Ectodermal cell (in vitro differentiated cells): ENCODE measurements around the gene KLF13.

Source experiments
- H3K27ac ChIP-seq: 2 replicates; pipeline ENCODE4 v1.7.0; 2013; ENCODE audit warnings: mild to moderate bottlenecking, low read depth, low read length; ENCODE audit not compliant: insufficient read depth, poor library complexity, severe bottlenecking
- H3K27me3 ChIP-seq: 2 replicates; pipeline ENCODE4 v1.7.0; 2013; ENCODE audit warnings: mild to moderate bottlenecking, low read length; ENCODE audit not compliant: insufficient read depth, control insufficient read depth, poor library complexity, severe bottlenecking
- H3K36me3 ChIP-seq: one replicate; pipeline ENCODE4 v1.7.0; 2013; ENCODE audit warnings: low read length; ENCODE audit not compliant: control insufficient read depth, insufficient read depth
- H3K4me1 ChIP-seq: one replicate; pipeline ENCODE4 v1.7.0; 2013; ENCODE audit warnings: low read length; ENCODE audit not compliant: control insufficient read depth, insufficient read depth
- H3K4me3 ChIP-seq: 2 replicates; pipeline ENCODE4 v1.7.0; 2013; ENCODE audit warnings: low read depth, low read length, control low read depth; ENCODE audit not compliant: insufficient read depth
- H3K9me3 ChIP-seq: 2 replicates; pipeline ENCODE4 v1.7.0; 2013; ENCODE audit warnings: mild to moderate bottlenecking, low read length, moderate library complexity; ENCODE audit not compliant: control insufficient read depth
- WGBS, 2 experiments: methylation state at CpG; one replicate each; pipeline ENCODE4 v1.1.7; 2013; ENCODE audit warnings: missing lambda C conversion rate in 2 of 2; 5-methylcytosine and 5-hydroxymethylcytosine counted together

The KLF13 gene

GRCh38 chr15:31373970-31374369 lies 47.3 kb downstream of the KLF13 start:
- Histone ChIP-seq H3K27ac (no peak overlapping the region), H3K36me3 (no peaks in the 10 kb centered on the region), H3K9me3 (no peaks in the 10 kb centered on the region), H3K4me1 (peaks cover 18% of the 10 kb centered on the region), H3K27me3 (no peaks in the 10 kb centered on the region), H3K4me3 (no peak overlapping the region)
- WGBS, 2 experiments = 95 to 96% methylated on average over 9 of the region's 9 CpGs

GRCh38 chr15:31374489-31374888 lies 47.9 kb downstream of the KLF13 start:
- no peak overlapping the region for H3K4me3 ChIP-seq
- WGBS, 2 experiments = 92 to 95% methylated on average over 8 of the region's 8 CpGs
- no peaks in the 10 kb centered on the region for H3K27me3 ChIP-seq
- H3K9me3 ChIP-seq = no peaks in the 10 kb centered on the region
- H3K36me3 ChIP-seq = no peaks in the 10 kb centered on the region
- peaks cover 18% of the 10 kb centered on the region for H3K4me1 ChIP-seq
- no peak overlapping the region for H3K27ac ChIP-seq

GRCh38 chr15:31374986-31375385 lies 48.4 kb downstream of the KLF13 start:
- Histone ChIP-seq H3K27ac (no peak overlapping the region), H3K4me1 (peaks cover 18% of the 10 kb centered on the region), H3K4me3 (no peak overlapping the region), H3K27me3 (no peaks in the 10 kb centered on the region), H3K9me3 (no peaks in the 10 kb centered on the region), H3K36me3 (no peaks in the 10 kb centered on the region)
- 92 to 94% methylated on average over 12 of the region's 12 CpGs for WGBS, 2 experiments

GRCh38 chr15:31375772-31376171 lies 49.1 kb downstream of the KLF13 start:
- no peaks in the 10 kb centered on the region for H3K9me3 ChIP-seq
- WGBS, 2 experiments = 92 to 97% methylated on average over 8 of the region's 8 CpGs
- H3K4me3 ChIP-seq = no peak overlapping the region
- peaks cover 2% of the 10 kb centered on the region for H3K36me3 ChIP-seq
- peaks cover 18% of the 10 kb centered on the region for H3K4me1 ChIP-seq
- no peak overlapping the region for H3K27ac ChIP-seq
- H3K27me3 ChIP-seq = no peaks in the 10 kb centered on the region

- Histone ChIP-seq H3K36me3 (peaks cover 3% of the 10 kb centered on the region), H3K4me3 (no peak overlapping the region), H3K27me3 (no peaks in the 10 kb centered on the region), H3K4me1 (peaks cover 17% of the 10 kb centered on the region), H3K9me3 (no peaks in the 10 kb centered on the region), H3K27ac (no peak overlapping the region)
- 89 to 93% methylated on average over 10 to 11 of the region's 11 CpGs for WGBS, 2 experiments
These were observed 49.9 kb downstream of the KLF13 start for GRCh38 chr15:31376511-31376910.

- Histone ChIP-seq H3K4me3 (no peak overlapping the region), H3K4me1 (peaks cover 12% of the 10 kb centered on the region), H3K27ac (no peak overlapping the region), H3K9me3 (no peaks in the 10 kb centered on the region), H3K36me3 (peaks cover 3% of the 10 kb centered on the region), H3K27me3 (no peaks in the 10 kb centered on the region)
- 81 to 89% methylated on average over 9 of the region's 9 CpGs for WGBS, 2 experiments
These were observed 50.4 kb downstream of the KLF13 start for GRCh38 chr15:31377030-31377429.

GRCh38 chr15:31378363-31378903 lies 51.8 kb downstream of the KLF13 start:
- Histone ChIP-seq H3K27ac (no peak overlapping the region), H3K4me1 (no peaks in the 10 kb centered on the region), H3K9me3 (no peaks in the 10 kb centered on the region), H3K4me3 (no peak overlapping the region), H3K36me3 (peaks cover 3% of the 10 kb centered on the region), H3K27me3 (no peaks in the 10 kb centered on the region)
- WGBS, 2 experiments = 89 to 92% methylated on average over 14 of the region's 14 CpGs

- H3K27me3 ChIP-seq = no peaks in the 10 kb centered on the region
- 95% methylated on average over 6 of the region's 6 CpGs for WGBS, 2 experiments
- H3K4me1 ChIP-seq = no peaks in the 10 kb centered on the region
- H3K9me3 ChIP-seq = no peaks in the 10 kb centered on the region
- no peak overlapping the region for H3K27ac ChIP-seq
- peaks cover 3% of the 10 kb centered on the region for H3K36me3 ChIP-seq
- H3K4me3 ChIP-seq = no peak overlapping the region
These were observed 52.4 kb downstream of the KLF13 start for GRCh38 chr15:31379042-31379441.

- peaks cover 3% of the 10 kb centered on the region for H3K36me3 ChIP-seq
- WGBS, 2 experiments = 94 to 96% methylated on average over 8 of the region's 8 CpGs
These were observed 52.9 kb downstream of the KLF13 start for GRCh38 chr15:31379577-31379976.

GRCh38 chr15:31381801-31382712 lies 55.4 kb downstream of the KLF13 start:
- Histone ChIP-seq H3K4me3 (no peak overlapping the region), H3K4me1 (no peaks in the 10 kb centered on the region), H3K9me3 (no peaks in the 10 kb centered on the region), H3K27me3 (no peaks in the 10 kb centered on the region), H3K36me3 (peaks cover 3% of the 10 kb centered on the region), H3K27ac (no peak overlapping the region)
- 93% methylated on average over 10 of the region's 10 CpGs for WGBS, 2 experiments

More at GRCh38 chr15:31379577-31379976, 52.9 kb downstream of the KLF13 start:
- no peaks in the 10 kb centered on the region for H3K4me1 ChIP-seq
- no peaks in the 10 kb centered on the region for H3K27me3 ChIP-seq
- H3K9me3 ChIP-seq = no peaks in the 10 kb centered on the region
- H3K4me3 ChIP-seq = no peak overlapping the region
- H3K27ac ChIP-seq = no peak overlapping the region
